Measurements from ENCODE around the gene APEH. TPM values are rescaled to one million over a fixed set of nuclear protein-coding genes. Genes with fewer than 3 reads are reported as not detected.
"Not testable (repeated sequence)": the region's sequence is repeated elsewhere in the genome, so short reads cannot be mapped to it uniquely, and the experiment has no call there.

Gene APEH
- total RNA-seq, 1 donor from 2014 or later, result 111 TPM

GRCh38 chr3:49681232-49681522, 7.0 kb downstream of the APEH start:
- Mint-ChIP-seq H3K27me3 (ENCODE audit: low read depth) (no peaks in the 10 kb centered on the region), H3K36me3 (ENCODE audit: low read depth) (peaks cover 41% of the 10 kb centered on the region), H3K27ac (no peak overlapping the region)

GRCh38 chr3:49681543-49681942, 7.4 kb downstream of the APEH start:
- intact Hi-C loops (cut with micrococcal nuclease), result no loop called here
- H3K27ac Mint-ChIP-seq, result no peak overlapping the region
- no peak for DNase-seq (ENCODE audit: low spot score)
- no peaks in the 10 kb centered on the region for H3K9me3 Mint-ChIP-seq
- H3K36me3 Mint-ChIP-seq (ENCODE audit: low read depth), result peaks cover 39% of the 10 kb centered on the region
- no peak overlapping the region for H3K4me3 Mint-ChIP-seq (ENCODE audit: low read depth)
- no peaks in the 10 kb centered on the region for H3K4me1 Mint-ChIP-seq (ENCODE audit: low read depth)
- no peaks in the 10 kb centered on the region for H3K27me3 Mint-ChIP-seq (ENCODE audit: low read depth)

More at GRCh38 chr3:49681232-49681522, 7.0 kb downstream of the APEH start:
- no peak for DNase-seq (ENCODE audit: low spot score)
- intact Hi-C loops (cut with micrococcal nuclease), result no loop called here
- no peaks in the 10 kb centered on the region for H3K4me1 Mint-ChIP-seq (ENCODE audit: low read depth)
- no peaks in the 10 kb centered on the region for H3K9me3 Mint-ChIP-seq
- no peak overlapping the region for H3K4me3 Mint-ChIP-seq (ENCODE audit: low read depth)

GRCh38 chr3:49683162-49683561, 9.0 kb downstream of the APEH start:
- intact Hi-C loops (cut with micrococcal nuclease), result no loop called here

GRCh38 chr3:49684453-49684852, 10.3 kb downstream of the APEH start:
- H3K27ac Mint-ChIP-seq; H3K4me3 Mint-ChIP-seq (ENCODE audit: low read depth); H3K9me3 Mint-ChIP-seq; intact Hi-C loops (cut with micrococcal nuclease); H3K4me1 Mint-ChIP-seq (ENCODE audit: low read depth); H3K27me3 Mint-ChIP-seq (ENCODE audit: low read depth); DNase-seq (ENCODE audit: low spot score): not testable (repeated sequence)
- peaks cover 24% of the 10 kb centered on the region for H3K36me3 Mint-ChIP-seq (ENCODE audit: low read depth)

More at GRCh38 chr3:49683162-49683561, 9.0 kb downstream of the APEH start:
- Mint-ChIP-seq H3K27me3 (ENCODE audit: low read depth) (no peaks in the 10 kb centered on the region), H3K36me3 (ENCODE audit: low read depth) (peaks cover 27% of the 10 kb centered on the region), H3K4me3 (ENCODE audit: low read depth) (no peak overlapping the region), H3K4me1 (ENCODE audit: low read depth) (no peaks in the 10 kb centered on the region), H3K9me3 (no peaks in the 10 kb centered on the region), H3K27ac (no peak overlapping the region)
- DNase-seq (ENCODE audit: low spot score), result no peak

- H3K27ac Mint-ChIP-seq; intact Hi-C loops (cut with micrococcal nuclease); H3K27me3 Mint-ChIP-seq (ENCODE audit: low read depth); DNase-seq (ENCODE audit: low spot score); H3K9me3 Mint-ChIP-seq; H3K4me3 Mint-ChIP-seq (ENCODE audit: low read depth); H3K4me1 Mint-ChIP-seq (ENCODE audit: low read depth): not testable (repeated sequence)
- H3K36me3 Mint-ChIP-seq (ENCODE audit: low read depth), result peaks cover 19% of the 10 kb centered on the region
These were observed 11.0 kb downstream of the APEH start for GRCh38 chr3:49685103-49685502.

GRCh38 chr3:49685846-49686245, 11.7 kb downstream of the APEH start:
- H3K27ac Mint-ChIP-seq; intact Hi-C loops (cut with micrococcal nuclease): not testable (repeated sequence)

GRCh38 chr3:49686346-49686745, 12.2 kb downstream of the APEH start:
- peaks cover 15% of the 10 kb centered on the region for H3K4me1 Mint-ChIP-seq (ENCODE audit: low read depth)
- intact Hi-C loops (cut with micrococcal nuclease), result not testable (repeated sequence)

More at GRCh38 chr3:49685846-49686245, 11.7 kb downstream of the APEH start:
- not testable (repeated sequence) for H3K27me3 Mint-ChIP-seq (ENCODE audit: low read depth); H3K9me3 Mint-ChIP-seq; H3K4me3 Mint-ChIP-seq (ENCODE audit: low read depth); DNase-seq (ENCODE audit: low spot score)
- H3K4me1 Mint-ChIP-seq (ENCODE audit: low read depth), result peaks cover 12% of the 10 kb centered on the region
- H3K36me3 Mint-ChIP-seq (ENCODE audit: low read depth), result peaks cover 18% of the 10 kb centered on the region

GRCh38 chr3:49686769-49687423, 12.7 kb downstream of the APEH start:
- peak overlapping the region; percentile 21 for H3K4me3 Mint-ChIP-seq (ENCODE audit: low read depth)
- H3K36me3 Mint-ChIP-seq (ENCODE audit: low read depth), result peaks cover 18% of the 10 kb centered on the region
- intact Hi-C loops (cut with micrococcal nuclease), result not testable (repeated sequence)

More at GRCh38 chr3:49686346-49686745, 12.2 kb downstream of the APEH start:
- H3K27me3 Mint-ChIP-seq (ENCODE audit: low read depth); H3K27ac Mint-ChIP-seq; H3K9me3 Mint-ChIP-seq; DNase-seq (ENCODE audit: low spot score): not testable (repeated sequence)
- H3K4me3 Mint-ChIP-seq (ENCODE audit: low read depth), result peak overlapping the region; percentile 30
- peaks cover 18% of the 10 kb centered on the region for H3K36me3 Mint-ChIP-seq (ENCODE audit: low read depth)

GRCh38 chr3:49687424-49687795, 13.3 kb downstream of the APEH start:
- DNase-seq (ENCODE audit: low spot score); H3K4me3 Mint-ChIP-seq (ENCODE audit: low read depth); H3K27ac Mint-ChIP-seq; intact Hi-C loops (cut with micrococcal nuclease); H3K27me3 Mint-ChIP-seq (ENCODE audit: low read depth); H3K9me3 Mint-ChIP-seq: not testable (repeated sequence)
- peaks cover 15% of the 10 kb centered on the region for H3K36me3 Mint-ChIP-seq (ENCODE audit: low read depth)
- H3K4me1 Mint-ChIP-seq (ENCODE audit: low read depth), result peaks cover 15% of the 10 kb centered on the region

More at GRCh38 chr3:49686769-49687423, 12.7 kb downstream of the APEH start:
- H3K27me3 Mint-ChIP-seq (ENCODE audit: low read depth); DNase-seq (ENCODE audit: low spot score); H3K27ac Mint-ChIP-seq; H3K9me3 Mint-ChIP-seq: not testable (repeated sequence)
- H3K4me1 Mint-ChIP-seq (ENCODE audit: low read depth), result peaks cover 15% of the 10 kb centered on the region

- intact Hi-C loops (cut with micrococcal nuclease), result loop anchor here (1.0 kb wide), 1 partner anchor 14 kb away; the partner anchor contains the start of gene APEH
- not testable (repeated sequence) for H3K27me3 Mint-ChIP-seq (ENCODE audit: low read depth); H3K36me3 Mint-ChIP-seq (ENCODE audit: low read depth); DNase-seq (ENCODE audit: low spot score); H3K9me3 Mint-ChIP-seq
- peak overlapping the region; percentile 96 for H3K4me3 Mint-ChIP-seq (ENCODE audit: low read depth)
- H3K27ac Mint-ChIP-seq, result peak overlapping the region; percentile 94
- H3K4me1 Mint-ChIP-seq (ENCODE audit: low read depth), result peaks cover 18% of the 10 kb centered on the region
These were observed 14.3 kb downstream of the APEH start for GRCh38 chr3:49688338-49689045.

GRCh38 chr3:49689046-49689907, 15.1 kb downstream of the APEH start, which contains the start of the genes MST1 and RNF123:
MST1 (minus strand) TSS chr3:49689474; CDS start chr3:49688691, 783 bp downstream.
RNF123 (plus strand) TSS chr3:49689557; CDS start chr3:49691166, 1,609 bp downstream.
- Mint-ChIP-seq H3K36me3 (ENCODE audit: low read depth) (peaks cover 7% of the 10 kb centered on the region), H3K27ac (peak within 1 kb of the TSS; percentile 94), H3K4me3 (ENCODE audit: low read depth) (peak within 1 kb of the TSS; percentile 96), H3K9me3 (no peaks in the 10 kb centered on the region), H3K27me3 (ENCODE audit: low read depth) (no peaks in the 10 kb centered on the region), H3K4me1 (ENCODE audit: low read depth) (peaks cover 18% of the 10 kb centered on the region)
- intact Hi-C loops (cut with micrococcal nuclease), result loop anchor here (1.0 kb wide), 1 partner anchor 15 kb away; the partner anchor contains the start of gene APEH
- peak; percentile 90 for DNase-seq (ENCODE audit: low spot score)

- H3K4me3 Mint-ChIP-seq (ENCODE audit: low read depth), result peak overlapping the region; percentile 96
- not testable (repeated sequence) for H3K9me3 Mint-ChIP-seq; H3K36me3 Mint-ChIP-seq (ENCODE audit: low read depth); H3K27me3 Mint-ChIP-seq (ENCODE audit: low read depth); DNase-seq (ENCODE audit: low spot score)
- intact Hi-C loops (cut with micrococcal nuclease), result loop anchor here (1.0 kb wide), 1 partner anchor 16 kb away; the partner anchor contains the start of gene APEH
- peak overlapping the region; percentile 94 for H3K27ac Mint-ChIP-seq
- H3K4me1 Mint-ChIP-seq (ENCODE audit: low read depth), result peaks cover 18% of the 10 kb centered on the region
These were observed 15.9 kb downstream of the APEH start for GRCh38 chr3:49689908-49690624.

Measured in activated T-helper 2 cell treated with anti-CD3 and anti-CD28 coated beads, Interferon-gamma antibody, Interleukin-2, Interleukin-4, amounts not matched to agents 10 μg/mL and 5 μg/mL and 100 μg/mL, durations not matched to agents 14 hours and 24 hours and 36 hours (primary cell).